MG63 (cell line): ENCODE measurements around the gene DOK3. TPM values are rescaled to one million over a fixed set of nuclear protein-coding genes. Genes with fewer than 3 reads are reported as not detected.

Experiments used
- DNase-seq: peaks from one replicate; pipeline ENCODE4 v3.0.0-alpha.2; 2020
- H3K27me3 ChIP-seq: fragments of 250-450 bp; sonication (Bioruptor Pico); 2 replicates; pipeline ENCODE4 v1.5.1; 2020; ENCODE audit warnings: mild to moderate bottlenecking, moderate library complexity
- H3K36me3 ChIP-seq: fragments of 250-450 bp; sonication (Bioruptor Pico); 2 replicates; pipeline ENCODE4 v1.5.1; 2020; ENCODE audit warnings: mild to moderate bottlenecking, moderate library complexity
- H3K4me3 ChIP-seq: fragments of 250-450 bp; sonication (Bioruptor Pico); 2 replicates; pipeline ENCODE4 v1.5.1; 2020; ENCODE audit warnings: mild to moderate bottlenecking, moderate library complexity
- H3K9me3 ChIP-seq: fragments of 250-450 bp; sonication (Bioruptor Pico); 2 replicates; pipeline ENCODE4 v1.5.1; 2020; ENCODE audit warnings: mild to moderate bottlenecking, moderate library complexity
- total RNA-seq: library from RNA; depleted of rRNA; stranded (reverse); fragments of >200 nt; shearing (Covaris generic); gene quantifications from 2 replicates; pipeline ENCODE4 v1.2.3, GENCODE V29; 2014; ENCODE audit warnings: low replicate concordance

The DOK3 gene
- total RNA-seq, 1 experiment from 2014 or later, result 0.92 TPM

GRCh38 chr5:177483994-177484901 lies 25.4 kb downstream of the DOK3 start:
- Histone ChIP-seq H3K27me3 (no peaks in the 10 kb centered on the region), H3K9me3 (no peaks in the 10 kb centered on the region), H3K36me3 (peaks cover 87% of the 10 kb centered on the region), H3K4me3 (no peak overlapping the region)
- DNase-seq, result no peak

- Histone ChIP-seq H3K36me3 (peaks cover 83% of the 10 kb centered on the region), H3K27me3 (no peaks in the 10 kb centered on the region)
Measured at GRCh38 chr5:177483042-177483441, 26.6 kb downstream of the DOK3 start.

GRCh38 chr5:177482359-177482795 lies 27.2 kb downstream of the DOK3 start:
- H3K36me3 ChIP-seq, result peaks cover 78% of the 10 kb centered on the region

More at GRCh38 chr5:177483042-177483441, 26.6 kb downstream of the DOK3 start:
- no peaks in the 10 kb centered on the region for H3K9me3 ChIP-seq
- DNase-seq, result no peak
- no peak overlapping the region for H3K4me3 ChIP-seq

GRCh38 chr5:177479774-177480173 lies 29.9 kb downstream of the DOK3 start:
- H3K27me3 ChIP-seq, result no peaks in the 10 kb centered on the region
- no peak for DNase-seq
- H3K36me3 ChIP-seq, result peaks cover 53% of the 10 kb centered on the region
- H3K9me3 ChIP-seq, result no peaks in the 10 kb centered on the region
- no peak overlapping the region for H3K4me3 ChIP-seq

More at GRCh38 chr5:177482359-177482795, 27.2 kb downstream of the DOK3 start:
- Histone ChIP-seq H3K4me3 (no peak overlapping the region), H3K27me3 (no peaks in the 10 kb centered on the region), H3K9me3 (no peaks in the 10 kb centered on the region)
- no peak for DNase-seq

- H3K9me3 ChIP-seq, result no peaks in the 10 kb centered on the region
- peaks cover 45% of the 10 kb centered on the region for H3K36me3 ChIP-seq
- H3K27me3 ChIP-seq, result no peaks in the 10 kb centered on the region
- no peak for DNase-seq
- no peak overlapping the region for H3K4me3 ChIP-seq
Measured at GRCh38 chr5:177478711-177479646, 30.6 kb downstream of the DOK3 start.

- no peaks in the 10 kb centered on the region for H3K9me3 ChIP-seq
- H3K27me3 ChIP-seq, result no peaks in the 10 kb centered on the region
- no peak overlapping the region for H3K4me3 ChIP-seq
- DNase-seq, result no peak
- peaks cover 36% of the 10 kb centered on the region for H3K36me3 ChIP-seq
Measured at GRCh38 chr5:177477701-177478477, 31.7 kb downstream of the DOK3 start.

GRCh38 chr5:177476531-177477233 lies 32.9 kb downstream of the DOK3 start:
- peak; percentile 73 for DNase-seq
- Histone ChIP-seq H3K36me3 (peaks cover 37% of the 10 kb centered on the region), H3K9me3 (no peaks in the 10 kb centered on the region), H3K4me3 (no peak overlapping the region), H3K27me3 (no peaks in the 10 kb centered on the region)

- no peaks in the 10 kb centered on the region for H3K9me3 ChIP-seq
- no peak for DNase-seq
Measured at GRCh38 chr5:177475563-177476427, 33.8 kb downstream of the DOK3 start.

GRCh38 chr5:177474846-177475562 lies 34.6 kb downstream of the DOK3 start:
- Histone ChIP-seq H3K4me3 (no peak overlapping the region), H3K36me3 (peaks cover 44% of the 10 kb centered on the region), H3K27me3 (no peaks in the 10 kb centered on the region), H3K9me3 (no peaks in the 10 kb centered on the region)
- DNase-seq, result no peak

More at GRCh38 chr5:177475563-177476427, 33.8 kb downstream of the DOK3 start:
- peaks cover 38% of the 10 kb centered on the region for H3K36me3 ChIP-seq
- H3K27me3 ChIP-seq, result no peaks in the 10 kb centered on the region
- no peak overlapping the region for H3K4me3 ChIP-seq

GRCh38 chr5:177474002-177474476 lies 35.6 kb downstream of the DOK3 start:
- no peaks in the 10 kb centered on the region for H3K9me3 ChIP-seq
- no peak overlapping the region; the same call in 1 of the 2 replicates for H3K4me3 ChIP-seq
- DNase-seq, result no peak
- H3K27me3 ChIP-seq, result no peaks in the 10 kb centered on the region
- H3K36me3 ChIP-seq, result peaks cover 44% of the 10 kb centered on the region

- peak; percentile 72 for DNase-seq
- Histone ChIP-seq H3K36me3 (peaks cover 45% of the 10 kb centered on the region), H3K27me3 (no peaks in the 10 kb centered on the region), H3K4me3 (peak within 1 kb of the TSS; percentile 81), H3K9me3 (no peaks in the 10 kb centered on the region)
Measured at GRCh38 chr5:177473443-177474001, 36.1 kb downstream of the DOK3 start, which contains the start of gene DBN1. Gene DBN1 (minus strand): TSS chr5:177473634. CDS start chr5:177473521, 113 bp downstream.

- Histone ChIP-seq H3K4me3 (peak overlapping the region; percentile 81), H3K9me3 (no peaks in the 10 kb centered on the region), H3K27me3 (no peaks in the 10 kb centered on the region), H3K36me3 (peaks cover 49% of the 10 kb centered on the region)
- DNase-seq, result peak; percentile 68
Measured at GRCh38 chr5:177472460-177473442, 36.9 kb downstream of the DOK3 start.
